GM18909 (cell line): Measurements from ENCODE around the gene UNC5A.

Source experiments
- ATAC-seq: cut with Tn5 transposase; IDR thresholded peaks from one replicate; pipeline ENCODE4 v1.9.1; 2021; ENCODE audit warnings: mild to moderate bottlenecking; ENCODE audit not compliant: unreplicated experiment, poor library complexity

Gene UNC5A

GRCh38 chr5:176912115-176912514, 101.8 kb downstream of the UNC5A start:
- no peak for ATAC-seq

- ATAC-seq: no peak
Observed at GRCh38 chr5:176915906-176916305, 105.5 kb downstream of the UNC5A start.

- ATAC-seq: no peak
Observed at GRCh38 chr5:176916337-176916736, 106.0 kb downstream of the UNC5A start.

GRCh38 chr5:176918613-176919012, 108.3 kb downstream of the UNC5A start:
- ATAC-seq: no peak

GRCh38 chr5:176921714-176922113, 111.4 kb downstream of the UNC5A start:
- ATAC-seq: no peak

GRCh38 chr5:176922817-176923216, 112.5 kb downstream of the UNC5A start:
- no peak for ATAC-seq

GRCh38 chr5:176927562-176927961, 117.2 kb downstream of the UNC5A start:
- ATAC-seq: no peak

GRCh38 chr5:176929654-176930053, 119.3 kb downstream of the UNC5A start:
- no peak for ATAC-seq
